Measurements from ENCODE around the gene SPTLC1.
"Not testable (repeated sequence)": the region's sequence is repeated elsewhere in the genome, so short reads cannot be mapped to it uniquely, and the experiment has no call there.

Gene SPTLC1

GRCh38 chr9:92019658-92020057 is 95.6 kb downstream of the SPTLC1 start:
- no peak for DNase-seq (ENCODE audit: extremely low spot score)
- no peak for TF ChIP-seq BHLHE40 (IDR thresholded peaks at IDR 0.05; ENCODE audit: borderline replicate concordance)
- TF ChIP-seq FOXK2 (IDR thresholded peaks at IDR 0.05) = no peak
- no peak for TF ChIP-seq ARNT (IDR thresholded peaks at IDR 0.05)
- no peak for TF ChIP-seq ZNF384 (IDR thresholded peaks at IDR 0.05)
- no peak for TF ChIP-seq L3MBTL2 (conservative IDR thresholded peaks at IDR 0.05)
- no peak for TF ChIP-seq HDGF (IDR thresholded peaks at IDR 0.05; ENCODE audit: borderline replicate concordance)
- TF ChIP-seq TARDBP (IDR thresholded peaks at IDR 0.05) = no peak
- no peak for TF ChIP-seq LEF1 (IDR thresholded peaks at IDR 0.05; ENCODE audit: borderline replicate concordance)
- no peak for TF ChIP-seq PKNOX1 (IDR thresholded peaks at IDR 0.05)
- no peak for TF ChIP-seq NFRKB (IDR thresholded peaks at IDR 0.05)
- no peak for TF ChIP-seq FOXA1 (IDR thresholded peaks at IDR 0.05)
- TF ChIP-seq ELF4 (IDR thresholded peaks at IDR 0.05) = no peak
- TF ChIP-seq CTBP1 (IDR thresholded peaks at IDR 0.05; ENCODE audit: borderline replicate concordance) = no peak
- no peak for TF ChIP-seq FOXM1 (IDR thresholded peaks at IDR 0.05; ENCODE audit: borderline replicate concordance)
- TF ChIP-seq SUZ12 (IDR thresholded peaks at IDR 0.05) = no peak
- CTCF ChIA-PET = no interaction called here
- POLR2A ChIA-PET = no interaction called here

GRCh38 chr9:92010705-92011536 is 104.3 kb downstream of the SPTLC1 start:
- ChIA-PET CTCF (no interaction called here), POLR2A (no interaction called here)
- DNase-seq (ENCODE audit: extremely low spot score) = no peak
- TF ChIP-seq ELF4 (IDR thresholded peaks at IDR 0.05) = no peak
- no peak for TF ChIP-seq PKNOX1 (IDR thresholded peaks at IDR 0.05)
- no peak for TF ChIP-seq FOXA1 (IDR thresholded peaks at IDR 0.05)
- no peak for TF ChIP-seq NFRKB (IDR thresholded peaks at IDR 0.05)
- TF ChIP-seq BHLHE40 (IDR thresholded peaks at IDR 0.05; ENCODE audit: borderline replicate concordance) = no peak
- TF ChIP-seq ZNF384 (IDR thresholded peaks at IDR 0.05) = no peak
- no peak for TF ChIP-seq ARNT (IDR thresholded peaks at IDR 0.05)
- TF ChIP-seq HDGF (IDR thresholded peaks at IDR 0.05; ENCODE audit: borderline replicate concordance) = no peak
- no peak for TF ChIP-seq LEF1 (IDR thresholded peaks at IDR 0.05; ENCODE audit: borderline replicate concordance)
- no peak for TF ChIP-seq SUZ12 (IDR thresholded peaks at IDR 0.05)
- no peak for TF ChIP-seq L3MBTL2 (conservative IDR thresholded peaks at IDR 0.05)
- no peak for TF ChIP-seq TARDBP (IDR thresholded peaks at IDR 0.05)
- TF ChIP-seq FOXK2 (IDR thresholded peaks at IDR 0.05) = no peak
- TF ChIP-seq CTBP1 (IDR thresholded peaks at IDR 0.05; ENCODE audit: borderline replicate concordance) = no peak
- no peak for TF ChIP-seq FOXM1 (IDR thresholded peaks at IDR 0.05; ENCODE audit: borderline replicate concordance)

GRCh38 chr9:92010253-92010652 is 105.0 kb downstream of the SPTLC1 start:
- CTCF ChIA-PET; DNase-seq (ENCODE audit: extremely low spot score); POLR2A ChIA-PET: not testable (repeated sequence)

- ChIA-PET CTCF (no interaction called here), POLR2A (no interaction called here)
- DNase-seq (ENCODE audit: extremely low spot score) = no peak
- no peak for TF ChIP-seq SP1 (IDR thresholded peaks at IDR 0.05)
- TF ChIP-seq L3MBTL2 (conservative IDR thresholded peaks at IDR 0.05) = no peak
- no peak for TF ChIP-seq ZNF384 (IDR thresholded peaks at IDR 0.05)
- no peak for TF ChIP-seq SUZ12 (IDR thresholded peaks at IDR 0.05)
- no peak for TF ChIP-seq FOXA1 (IDR thresholded peaks at IDR 0.05)
- TF ChIP-seq TARDBP (IDR thresholded peaks at IDR 0.05) = no peak
- no peak for TF ChIP-seq PKNOX1 (IDR thresholded peaks at IDR 0.05)
- no peak for TF ChIP-seq BHLHE40 (IDR thresholded peaks at IDR 0.05; ENCODE audit: borderline replicate concordance)
- TF ChIP-seq FOXM1 (IDR thresholded peaks at IDR 0.05; ENCODE audit: borderline replicate concordance) = no peak
- TF ChIP-seq NFRKB (IDR thresholded peaks at IDR 0.05) = no peak
- TF ChIP-seq LEF1 (IDR thresholded peaks at IDR 0.05; ENCODE audit: borderline replicate concordance) = no peak
- no peak for TF ChIP-seq ARNT (IDR thresholded peaks at IDR 0.05)
- no peak for TF ChIP-seq CTBP1 (IDR thresholded peaks at IDR 0.05; ENCODE audit: borderline replicate concordance)
- no peak for TF ChIP-seq ELF4 (IDR thresholded peaks at IDR 0.05)
- TF ChIP-seq FOXK2 (IDR thresholded peaks at IDR 0.05) = no peak
- no peak for TF ChIP-seq HDGF (IDR thresholded peaks at IDR 0.05; ENCODE audit: borderline replicate concordance)
These were observed 107.2 kb downstream of the SPTLC1 start for GRCh38 chr9:92008041-92008440.

GRCh38 chr9:92004045-92004392 is 111.2 kb downstream of the SPTLC1 start:
- TF ChIP-seq HDGF (IDR thresholded peaks at IDR 0.05; ENCODE audit: borderline replicate concordance) (no peak), SUZ12 (IDR thresholded peaks at IDR 0.05) (no peak), FOXM1 (IDR thresholded peaks at IDR 0.05; ENCODE audit: borderline replicate concordance) (no peak), ARNT (IDR thresholded peaks at IDR 0.05) (no peak), FOXA1 (IDR thresholded peaks at IDR 0.05) (no peak), BHLHE40 (IDR thresholded peaks at IDR 0.05; ENCODE audit: borderline replicate concordance) (no peak), TARDBP (IDR thresholded peaks at IDR 0.05) (no peak), ZNF384 (IDR thresholded peaks at IDR 0.05) (no peak), CTBP1 (IDR thresholded peaks at IDR 0.05; ENCODE audit: borderline replicate concordance) (no peak), ELF4 (IDR thresholded peaks at IDR 0.05) (no peak), FOXK2 (IDR thresholded peaks at IDR 0.05) (no peak), NFRKB (IDR thresholded peaks at IDR 0.05) (no peak)
- no peak for DNase-seq (ENCODE audit: extremely low spot score)
- CTCF ChIA-PET = no interaction called here
- POLR2A ChIA-PET = no interaction called here
